Measurements from ENCODE around the gene PRKCE. TPM values are rescaled to one million over a fixed set of nuclear protein-coding genes. Genes with fewer than 3 reads are reported as not detected.

The PRKCE gene
- total RNA-seq, 1 donor from 2014 or later, result 62.8 TPM

GRCh38 chr2:45793305-45793962, 142.0 kb downstream of the PRKCE start:
- FAIRE-seq (no peak), DNase-seq (ENCODE audit: low spot score in 2 of 2) (no peak)

- DNase-seq (ENCODE audit: low spot score in 2 of 2) (no peak), FAIRE-seq (no peak)
These were observed 142.7 kb downstream of the PRKCE start for GRCh38 chr2:45794134-45794617.

- FAIRE-seq (no peak), DNase-seq (ENCODE audit: low spot score in 2 of 2) (no peak)
These were observed 145.0 kb downstream of the PRKCE start for GRCh38 chr2:45796500-45796899.

DNA sequence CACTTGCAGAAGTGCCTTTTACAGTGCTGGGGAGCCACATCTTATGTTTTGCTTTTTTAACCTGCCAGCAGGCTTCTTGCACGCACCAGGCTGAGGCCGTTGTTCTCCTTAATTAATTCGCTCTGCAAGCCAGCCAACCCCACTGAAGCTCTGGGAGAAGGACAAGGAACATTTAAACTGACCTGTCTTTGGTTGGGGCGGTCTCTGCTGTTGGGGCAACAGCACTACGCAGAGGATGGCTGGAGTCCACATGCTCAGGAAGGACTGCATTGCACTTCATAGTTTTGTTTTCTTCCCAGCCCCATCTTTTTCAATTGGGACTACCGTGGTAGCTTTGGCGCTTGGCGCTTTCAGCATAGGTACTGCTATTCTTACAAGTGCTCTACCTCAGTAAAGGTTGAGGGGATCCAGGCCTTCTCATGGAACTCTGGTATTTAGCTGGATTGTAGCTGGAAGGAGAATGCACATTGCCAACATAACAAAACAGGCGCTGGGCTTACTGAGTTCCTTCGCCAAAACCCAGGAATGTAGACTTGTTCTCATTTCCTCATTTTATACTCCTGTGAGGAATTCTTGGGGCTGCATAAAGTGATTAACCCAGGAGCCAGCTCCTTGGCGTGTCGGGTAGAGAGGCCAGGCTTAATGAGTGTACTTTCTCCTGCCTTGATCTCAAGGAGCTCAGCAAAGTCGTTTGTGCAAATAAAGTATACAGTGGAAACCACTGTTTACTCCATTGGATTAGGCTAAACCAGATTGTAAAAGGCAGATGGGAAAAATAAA, 146.2 kb downstream of the PRKCE start:
- no peak for FAIRE-seq
- DNase-seq (ENCODE audit: low spot score in 2 of 2), result no peak

- no peak for FAIRE-seq
- no peak for DNase-seq (ENCODE audit: low spot score in 2 of 2)
These were observed 148.4 kb downstream of the PRKCE start for GRCh38 chr2:45799679-45800381.

DNA sequence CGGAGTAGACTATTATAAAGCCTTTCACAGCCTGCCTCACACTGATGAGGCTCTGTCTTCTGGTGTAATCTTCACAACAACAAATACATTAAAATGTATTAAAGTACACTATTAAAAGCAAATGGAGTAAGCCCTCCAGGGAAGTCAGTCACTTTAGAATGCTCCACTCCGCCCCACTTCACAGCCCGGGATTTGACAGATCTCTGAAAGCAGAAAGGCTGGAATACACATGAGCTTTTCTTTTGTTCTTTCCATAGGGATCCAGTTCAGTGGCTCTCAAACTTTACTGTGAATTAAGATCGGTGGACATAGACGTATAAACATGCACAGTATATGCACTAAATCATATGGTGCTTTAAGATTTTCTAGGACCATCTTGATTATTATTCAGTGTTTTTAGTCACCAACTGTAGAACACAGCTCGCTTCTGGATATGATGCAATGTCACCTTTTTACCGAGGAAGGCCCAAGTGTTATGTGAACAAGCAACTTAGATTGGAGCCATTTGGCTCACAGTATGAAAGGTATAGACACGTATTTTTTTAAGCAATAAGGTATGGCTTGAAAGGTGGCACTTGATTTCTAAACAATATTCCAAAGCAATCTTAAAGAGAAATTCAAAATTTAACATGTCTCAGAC, 151.1 kb downstream of the PRKCE start:
- FAIRE-seq (no peak), DNase-seq (ENCODE audit: low spot score in 2 of 2) (no peak)

GRCh38 chr2:45804987-45805755, 153.7 kb downstream of the PRKCE start:
- DNase-seq (ENCODE audit: low spot score in 2 of 2), result no peak
- FAIRE-seq, result no peak

GRCh38 chr2:45806563-45807358, 155.3 kb downstream of the PRKCE start:
- DNase-seq (ENCODE audit: low spot score in 2 of 2), result no peak
- no peak for FAIRE-seq

DNA sequence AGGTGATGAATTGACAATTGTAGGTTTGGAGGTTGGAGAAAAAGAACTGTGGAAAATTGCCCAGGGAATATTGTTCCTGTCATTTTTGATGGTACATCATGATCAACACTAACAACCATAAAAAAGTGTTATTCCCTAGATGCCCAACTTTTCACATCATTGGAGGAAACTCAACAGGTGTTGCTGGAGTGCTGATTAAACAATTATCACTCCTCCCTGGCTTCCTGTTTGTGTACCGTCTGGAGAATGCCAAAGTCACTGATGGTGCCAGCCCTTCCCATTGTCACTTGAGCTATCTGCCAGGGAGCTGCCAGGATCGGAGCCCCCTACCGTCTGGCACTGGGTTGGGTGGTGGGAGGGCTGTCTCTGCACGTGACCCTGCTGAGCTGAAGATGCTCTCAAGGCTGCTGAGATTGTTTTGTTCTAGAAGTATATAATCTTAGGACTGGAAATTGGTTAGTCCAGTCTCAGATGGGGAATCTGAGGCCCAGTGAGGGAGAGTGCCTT, 156.9 kb downstream of the PRKCE start:
- FAIRE-seq, result no peak
- no peak for DNase-seq (ENCODE audit: low spot score in 2 of 2)

- DNase-seq (ENCODE audit: low spot score in 2 of 2) (no peak), FAIRE-seq (no peak)
These were observed 157.7 kb downstream of the PRKCE start for GRCh38 chr2:45809205-45809604.

DNA sequence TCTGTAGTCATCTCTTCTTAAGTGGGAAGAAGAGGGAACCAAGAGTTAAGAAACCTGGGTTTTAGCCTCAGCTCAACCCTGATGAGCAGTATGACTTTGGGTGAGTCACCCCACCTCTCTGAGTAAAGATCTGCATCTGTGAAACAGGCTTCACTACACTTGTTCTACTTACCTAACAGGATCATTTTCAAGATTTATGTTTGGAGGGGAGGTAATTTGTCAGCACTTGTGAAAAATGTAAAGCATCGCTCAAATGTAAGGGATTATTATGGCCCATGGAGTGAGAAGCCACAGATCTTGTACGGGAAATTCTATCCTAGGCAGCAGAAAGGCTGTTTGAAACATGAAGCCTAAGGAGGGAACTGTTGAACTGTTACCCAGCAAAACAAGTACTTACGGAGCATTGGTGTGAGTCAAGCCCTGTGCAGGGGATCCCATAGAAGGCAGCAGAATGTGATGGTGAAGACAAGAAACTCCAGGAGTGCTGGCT, 160.6 kb downstream of the PRKCE start:
- DNase-seq (ENCODE audit: low spot score in 2 of 2) (no peak), FAIRE-seq (no peak)

DNA sequence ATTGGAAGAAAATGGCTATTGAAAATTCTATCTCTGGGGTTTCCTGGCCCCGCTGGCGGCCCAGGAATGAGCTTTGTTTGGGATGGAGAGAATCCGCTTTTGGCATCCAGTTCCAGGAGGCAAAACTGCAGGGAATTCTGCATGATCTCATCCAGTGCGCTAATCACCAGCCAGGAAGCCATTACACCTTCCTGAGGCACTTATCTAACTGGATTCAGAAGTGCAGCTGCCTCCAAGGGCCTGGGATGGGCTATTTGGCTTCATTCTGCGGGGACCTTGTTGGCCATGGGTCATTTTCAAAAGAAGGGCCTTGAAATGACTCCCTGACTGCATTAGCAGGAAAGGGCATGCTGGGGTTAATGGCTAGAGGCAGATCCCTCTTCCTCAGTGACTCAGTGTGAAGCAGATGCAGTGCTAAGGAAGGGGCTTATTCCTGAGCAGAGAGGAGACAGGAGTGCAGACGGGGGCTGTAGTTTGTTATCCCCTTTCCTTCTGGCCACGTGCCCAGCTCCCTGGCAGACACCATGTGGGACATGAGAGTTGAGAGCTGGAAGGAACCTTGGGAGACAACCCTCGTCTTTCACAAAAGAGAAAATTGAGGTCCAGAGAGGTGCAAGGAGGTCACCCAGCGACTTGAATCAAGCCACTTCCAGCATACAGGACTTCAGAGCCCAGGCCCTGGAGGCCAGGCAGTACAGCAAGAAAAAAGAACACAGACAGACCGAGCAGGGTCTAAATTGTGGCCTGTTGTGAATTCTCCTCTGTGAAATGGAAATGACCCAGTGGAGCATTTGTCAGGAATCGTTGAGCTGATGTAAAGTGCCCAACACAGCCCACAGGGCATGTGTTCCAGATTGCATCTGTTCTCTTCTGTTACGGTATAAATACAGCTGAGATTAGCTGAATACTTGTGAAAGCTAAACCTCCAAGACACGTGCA, 161.8 kb downstream of the PRKCE start:
- no peak for DNase-seq (ENCODE audit: low spot score in 2 of 2)
- no peak for FAIRE-seq

GRCh38 chr2:45814488-45814887, 163.0 kb downstream of the PRKCE start:
- FAIRE-seq, result no peak
- no peak for DNase-seq (ENCODE audit: low spot score in 2 of 2)

- FAIRE-seq, result no peak
These were observed 163.6 kb downstream of the PRKCE start for GRCh38 chr2:45814951-45815621.

DNA sequence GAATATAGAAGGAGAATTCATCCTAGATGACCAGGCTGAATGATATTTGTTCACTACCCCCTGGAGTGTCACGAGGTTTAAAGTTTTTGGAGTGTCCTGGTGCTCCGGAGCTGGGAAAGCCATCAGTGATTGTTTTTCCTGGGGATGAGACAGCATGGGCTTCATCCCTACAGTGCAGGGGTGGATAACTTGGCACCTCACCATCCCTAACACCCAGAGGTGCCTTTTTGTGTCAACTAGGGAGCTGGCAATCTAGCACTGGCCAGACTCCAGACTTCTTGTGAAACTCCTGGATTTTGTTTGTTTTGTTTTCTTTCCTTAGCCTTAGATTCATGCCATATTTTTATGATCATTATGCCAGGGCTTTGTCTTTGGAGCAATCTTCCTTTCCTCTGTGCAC, 164.8 kb downstream of the PRKCE start:
- DNase-seq (ENCODE audit: low spot score in 2 of 2), result no peak
- FAIRE-seq, result no peak

More at GRCh38 chr2:45814951-45815621, 163.6 kb downstream of the PRKCE start:
- DNase-seq (ENCODE audit: low spot score in 2 of 2), result no peak

DNA sequence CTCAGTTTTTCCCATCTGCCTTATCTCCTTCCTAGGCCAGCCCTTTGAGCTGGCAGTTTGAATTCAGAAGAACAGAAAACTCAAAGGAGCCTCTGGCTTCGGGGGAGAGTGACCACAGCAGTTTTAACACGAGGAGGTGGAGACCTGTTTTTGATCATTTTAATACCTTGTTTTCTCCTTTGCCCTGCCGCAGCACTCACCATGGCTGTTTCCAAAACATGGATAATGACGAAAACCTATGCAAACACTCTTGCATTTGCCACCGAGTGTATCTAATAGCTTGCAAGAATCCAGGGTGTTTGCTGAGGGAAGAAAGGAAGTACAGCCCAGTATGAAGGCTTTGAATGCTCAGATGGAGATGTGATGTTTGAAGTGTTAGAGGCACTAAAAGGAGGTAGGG, 167.1 kb downstream of the PRKCE start:
- no peak for FAIRE-seq
- DNase-seq (ENCODE audit: low spot score in 2 of 2), result no peak

- no peak for DNase-seq (ENCODE audit: low spot score in 2 of 2)
- FAIRE-seq, result no peak
These were observed 168.6 kb downstream of the PRKCE start for GRCh38 chr2:45820048-45820447.

All from frontal cortex (tissue), 4 donors.